Stimulated activated memory B cell treated with anti-CD40 and anti-IgM and Interleukin-4, amounts not matched to agents 10 μg/mL and 1 μg/mL and 100 μg/mL, for 72 hours (primary cell): ENCODE measurements around the gene CSK.

Experiments used
- ATAC-seq: fragments of 150-1000 bp; cut with Tn5 transposase; 2 replicates; pipeline ENCODE4 v1.10.0; 2021
- H3K27ac Mint-ChIP-seq: one replicate; pipeline ENCODE4 v1.8.0; 2022; ENCODE audit warnings: mild to moderate bottlenecking, mixed read lengths
- H3K27me3 Mint-ChIP-seq: one replicate; pipeline ENCODE4 v1.8.0; 2022; ENCODE audit warnings: mixed read lengths
- H3K36me3 Mint-ChIP-seq: one replicate; pipeline ENCODE4 v1.8.0; 2022; ENCODE audit warnings: mixed read lengths
- H3K4me1 Mint-ChIP-seq: one replicate; pipeline ENCODE4 v1.8.0; 2022; ENCODE audit warnings: mixed read lengths
- H3K4me3 Mint-ChIP-seq: one replicate; pipeline ENCODE4 v1.8.0; 2022; ENCODE audit warnings: mild to moderate bottlenecking, moderate library complexity, mixed read lengths
- H3K9me3 Mint-ChIP-seq: one replicate; pipeline ENCODE4 v1.8.0; 2022; ENCODE audit warnings: mixed read lengths

CSK gene

GRCh38 chr15:74799856-74800558 lies 18.1 kb downstream of the CSK start:
- H3K4me1 Mint-ChIP-seq: peaks cover 70% of the 10 kb centered on the region
- peaks cover 70% of the 10 kb centered on the region for H3K36me3 Mint-ChIP-seq
- no peaks in the 10 kb centered on the region for H3K9me3 Mint-ChIP-seq
- ATAC-seq: peak; percentile 95
- peak overlapping the region; percentile 18 for H3K4me3 Mint-ChIP-seq
- peak overlapping the region; percentile 88 for H3K27ac Mint-ChIP-seq
- H3K27me3 Mint-ChIP-seq: no peaks in the 10 kb centered on the region

- peak; percentile 56 for ATAC-seq
- Mint-ChIP-seq H3K36me3 (peaks cover 71% of the 10 kb centered on the region), H3K27me3 (no peaks in the 10 kb centered on the region), H3K27ac (peak overlapping the region; percentile 88), H3K4me3 (peak overlapping the region; percentile 18), H3K4me1 (peaks cover 65% of the 10 kb centered on the region), H3K9me3 (no peaks in the 10 kb centered on the region)
These were observed 18.7 kb downstream of the CSK start for GRCh38 chr15:74800559-74801094.

GRCh38 chr15:74801311-74801997 lies 19.6 kb downstream of the CSK start:
- H3K27ac Mint-ChIP-seq: peak overlapping the region; percentile 88
- H3K4me3 Mint-ChIP-seq: no peak overlapping the region
- H3K9me3 Mint-ChIP-seq: no peaks in the 10 kb centered on the region
- no peak for ATAC-seq
- H3K36me3 Mint-ChIP-seq: peaks cover 64% of the 10 kb centered on the region
- H3K27me3 Mint-ChIP-seq: no peaks in the 10 kb centered on the region
- peaks cover 60% of the 10 kb centered on the region for H3K4me1 Mint-ChIP-seq

- peaks cover 64% of the 10 kb centered on the region for H3K36me3 Mint-ChIP-seq
- no peak overlapping the region for H3K4me3 Mint-ChIP-seq
- H3K4me1 Mint-ChIP-seq: peaks cover 65% of the 10 kb centered on the region
- no peak for ATAC-seq
- H3K27me3 Mint-ChIP-seq: no peaks in the 10 kb centered on the region
- no peaks in the 10 kb centered on the region for H3K9me3 Mint-ChIP-seq
- no peak overlapping the region for H3K27ac Mint-ChIP-seq
These were observed 20.4 kb downstream of the CSK start for GRCh38 chr15:74802290-74802689.

- Mint-ChIP-seq H3K4me3 (no peak overlapping the region), H3K36me3 (peaks cover 62% of the 10 kb centered on the region), H3K4me1 (peaks cover 65% of the 10 kb centered on the region), H3K9me3 (no peaks in the 10 kb centered on the region), H3K27me3 (no peaks in the 10 kb centered on the region), H3K27ac (no peak overlapping the region)
- no peak for ATAC-seq
These were observed 21.1 kb downstream of the CSK start for GRCh38 chr15:74802862-74803447.

- no peak for ATAC-seq
These were observed 23.1 kb downstream of the CSK start for GRCh38 chr15:74804935-74805334.

GRCh38 chr15:74807282-74807681 lies 25.4 kb downstream of the CSK start:
- H3K4me1 Mint-ChIP-seq: peaks cover 47% of the 10 kb centered on the region
- no peaks in the 10 kb centered on the region for H3K27me3 Mint-ChIP-seq
- H3K36me3 Mint-ChIP-seq: peaks cover 25% of the 10 kb centered on the region
- no peaks in the 10 kb centered on the region for H3K9me3 Mint-ChIP-seq
- peak overlapping the region; percentile 77 for H3K27ac Mint-ChIP-seq
- peak overlapping the region; percentile 32 for H3K4me3 Mint-ChIP-seq
- peak; percentile 6 for ATAC-seq

More at GRCh38 chr15:74804935-74805334, 23.1 kb downstream of the CSK start:
- H3K9me3 Mint-ChIP-seq: no peaks in the 10 kb centered on the region
- no peaks in the 10 kb centered on the region for H3K27me3 Mint-ChIP-seq
- H3K27ac Mint-ChIP-seq: peak overlapping the region; percentile 44
- peak overlapping the region; percentile 2 for H3K4me3 Mint-ChIP-seq
- peaks cover 45% of the 10 kb centered on the region for H3K36me3 Mint-ChIP-seq
- peaks cover 63% of the 10 kb centered on the region for H3K4me1 Mint-ChIP-seq

GRCh38 chr15:74808078-74808839 lies 26.4 kb downstream of the CSK start:
- Mint-ChIP-seq H3K4me3 (no peak overlapping the region), H3K4me1 (peaks cover 47% of the 10 kb centered on the region), H3K9me3 (no peaks in the 10 kb centered on the region), H3K27me3 (no peaks in the 10 kb centered on the region), H3K36me3 (peaks cover 16% of the 10 kb centered on the region), H3K27ac (peak overlapping the region; percentile 77)
- peak; percentile 5 for ATAC-seq

- Mint-ChIP-seq H3K27ac (peak overlapping the region; percentile 77), H3K4me3 (no peak overlapping the region), H3K27me3 (no peaks in the 10 kb centered on the region), H3K36me3 (peaks cover 13% of the 10 kb centered on the region), H3K4me1 (peaks cover 47% of the 10 kb centered on the region), H3K9me3 (no peaks in the 10 kb centered on the region)
- no peak for ATAC-seq
These were observed 27.0 kb downstream of the CSK start for GRCh38 chr15:74808840-74809229.

GRCh38 chr15:74809242-74809641 lies 27.4 kb downstream of the CSK start:
- Mint-ChIP-seq H3K9me3 (no peaks in the 10 kb centered on the region), H3K4me1 (peaks cover 44% of the 10 kb centered on the region), H3K27me3 (no peaks in the 10 kb centered on the region), H3K36me3 (peaks cover 8% of the 10 kb centered on the region), H3K27ac (peak overlapping the region; percentile 77), H3K4me3 (no peak overlapping the region)
- no peak for ATAC-seq

GRCh38 chr15:74809956-74810355 lies 28.1 kb downstream of the CSK start:
- Mint-ChIP-seq H3K4me1 (peaks cover 38% of the 10 kb centered on the region), H3K27me3 (no peaks in the 10 kb centered on the region), H3K4me3 (no peak overlapping the region), H3K36me3 (peaks cover 1% of the 10 kb centered on the region), H3K27ac (no peak overlapping the region), H3K9me3 (no peaks in the 10 kb centered on the region)
- no peak for ATAC-seq

GRCh38 chr15:74812533-74812932 lies 30.7 kb downstream of the CSK start, which contains the start of gene LMAN1L:
LMAN1L (plus strand) TSS chr15:74812835; CDS start chr15:74812855, 20 bp downstream.
- Mint-ChIP-seq H3K36me3 (no peaks in the 10 kb centered on the region), H3K9me3 (no peaks in the 10 kb centered on the region), H3K4me3 (no peak within 1 kb of the TSS), H3K4me1 (peaks cover 38% of the 10 kb centered on the region), H3K27ac (no peak within 1 kb of the TSS), H3K27me3 (peaks cover 6% of the 10 kb centered on the region)
- no peak for ATAC-seq

GRCh38 chr15:74815121-74815934 lies 33.4 kb downstream of the CSK start:
- no peak for ATAC-seq
- H3K4me3 Mint-ChIP-seq: no peak overlapping the region
- peaks cover 9% of the 10 kb centered on the region for H3K27me3 Mint-ChIP-seq
- no peaks in the 10 kb centered on the region for H3K36me3 Mint-ChIP-seq
- H3K4me1 Mint-ChIP-seq: peaks cover 36% of the 10 kb centered on the region
- no peaks in the 10 kb centered on the region for H3K9me3 Mint-ChIP-seq
- H3K27ac Mint-ChIP-seq: peak overlapping the region; percentile 10

GRCh38 chr15:74815961-74816360 lies 34.1 kb downstream of the CSK start:
- H3K27me3 Mint-ChIP-seq: peaks cover 9% of the 10 kb centered on the region
- peak; percentile 20 for ATAC-seq
- no peaks in the 10 kb centered on the region for H3K36me3 Mint-ChIP-seq
- H3K4me3 Mint-ChIP-seq: no peak overlapping the region
- H3K27ac Mint-ChIP-seq: no peak overlapping the region
- H3K9me3 Mint-ChIP-seq: no peaks in the 10 kb centered on the region
- H3K4me1 Mint-ChIP-seq: peaks cover 42% of the 10 kb centered on the region
